ENCODE data around the gene SMIM38.
"Not testable (repeated sequence)": the region's sequence is repeated elsewhere in the genome, so short reads cannot be mapped to it uniquely, and the experiment has no call there.

The SMIM38 gene

DNA sequence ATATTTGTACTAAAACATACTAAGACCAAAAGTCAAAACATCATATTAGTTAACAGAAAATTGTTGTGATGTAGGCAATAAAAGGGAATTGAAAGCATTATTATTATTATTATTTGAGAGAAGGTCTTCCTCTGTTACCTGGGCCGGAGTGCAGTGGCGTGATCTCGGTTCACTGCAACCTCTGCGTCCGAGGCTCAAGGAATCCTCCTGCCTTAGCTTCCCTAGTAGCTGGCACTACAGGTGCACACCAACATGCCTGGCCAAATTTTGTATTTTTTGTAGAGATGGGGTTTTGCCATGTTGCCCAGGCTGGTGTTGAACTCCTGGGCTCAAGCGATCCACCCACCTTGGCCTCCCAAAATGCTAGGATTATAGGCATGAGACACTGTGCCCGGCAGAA lies 15.6 kb upstream of the SMIM38 start:
- not testable (repeated sequence) for DNase-seq (ENCODE audit: low read depth, low spot score)

DNA sequence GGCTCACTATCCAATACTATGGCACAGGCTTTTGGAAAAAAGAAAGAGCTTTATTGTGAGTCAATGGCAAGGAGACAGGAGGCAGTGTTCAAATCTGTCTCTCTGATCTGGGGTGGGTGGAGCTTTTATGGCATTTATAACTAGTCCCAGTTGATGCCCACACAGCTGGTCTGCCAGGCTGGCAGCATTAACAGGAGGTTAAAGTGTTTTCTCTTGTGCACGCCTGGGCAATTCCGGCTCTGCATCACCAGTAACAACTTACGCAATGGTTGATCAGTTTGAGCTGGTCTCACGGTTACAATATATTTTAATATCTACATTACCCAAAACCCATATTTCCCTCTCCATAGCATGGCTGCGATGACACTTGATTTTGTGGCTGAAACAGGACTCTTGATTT lies 15.1 kb upstream of the SMIM38 start:
- no peak for DNase-seq (ENCODE audit: low read depth, low spot score)

DNA sequence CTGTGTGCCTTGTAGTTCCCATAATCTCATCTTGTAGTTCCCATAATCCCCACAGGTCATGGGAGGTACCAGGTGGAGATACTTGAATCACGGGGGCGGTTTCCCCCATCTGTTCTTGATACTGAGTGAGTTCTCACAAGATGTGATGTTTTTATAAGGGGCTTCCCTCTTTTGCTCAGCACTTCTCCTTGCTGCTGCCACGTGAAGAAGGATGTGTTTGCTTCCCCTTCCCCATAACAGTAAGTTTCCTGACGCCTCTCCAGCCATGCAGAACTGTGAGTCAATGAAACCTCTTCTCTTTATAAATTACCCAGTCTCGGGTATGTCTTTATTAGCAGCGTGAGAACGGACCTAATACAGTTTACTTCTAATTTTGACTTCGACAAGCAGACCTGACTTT lies 14.0 kb upstream of the SMIM38 start:
- DNase-seq (ENCODE audit: low read depth, low spot score), result no peak

DNA sequence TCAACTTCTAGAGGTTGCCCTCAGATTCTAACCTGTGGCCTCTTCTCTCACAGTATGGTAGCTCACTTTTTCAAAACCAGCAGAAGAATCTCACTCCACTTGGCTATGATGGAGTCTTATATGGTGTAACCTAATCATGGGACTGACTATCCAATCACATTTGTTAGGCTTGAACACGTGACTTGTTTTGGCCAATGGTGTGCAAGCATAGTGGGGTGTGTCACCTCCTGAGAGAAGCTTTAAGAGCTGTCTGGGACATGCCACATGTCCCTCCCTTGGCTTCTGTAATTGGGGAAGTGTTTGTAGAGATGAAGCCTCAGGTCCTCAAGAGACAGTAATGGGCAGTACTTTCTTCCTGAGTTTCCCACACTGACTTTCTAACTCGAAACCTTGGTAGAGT lies 12.8 kb upstream of the SMIM38 start:
- DNase-seq (ENCODE audit: low read depth, low spot score), result no peak

DNA sequence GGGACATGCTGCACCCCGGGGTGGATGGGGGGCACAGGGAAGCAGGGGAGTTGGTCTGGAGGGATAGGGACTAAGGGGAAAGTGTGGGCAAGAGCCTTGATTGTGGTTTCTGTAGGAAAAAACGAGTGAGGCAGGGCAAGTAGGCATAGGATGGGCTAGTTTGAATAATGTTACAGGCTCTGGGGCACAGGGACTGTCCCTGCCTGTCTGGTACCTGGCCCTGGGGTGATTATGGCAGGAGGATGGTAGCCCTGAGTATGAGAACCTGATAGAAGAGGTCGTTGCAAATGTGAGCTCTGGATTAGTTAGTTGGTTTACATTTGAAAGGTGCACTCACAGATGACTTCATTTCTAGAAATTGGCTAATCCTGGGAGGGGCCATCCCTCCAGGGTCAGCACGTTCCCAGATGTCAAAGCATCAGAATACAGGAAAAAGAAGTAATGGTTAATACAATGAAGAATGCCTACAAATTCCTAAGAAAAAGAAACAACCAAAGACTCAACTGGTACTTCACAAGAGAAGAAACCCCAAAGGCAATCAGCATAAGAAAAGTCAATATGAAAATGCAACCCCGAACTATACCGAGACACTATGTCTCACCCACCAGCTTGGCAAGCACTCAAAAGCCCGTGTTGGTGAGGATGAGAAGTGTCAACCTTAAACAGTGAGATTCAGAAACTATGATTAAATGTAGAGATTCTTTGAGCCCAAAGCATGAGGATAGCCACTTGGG lies 11.3 kb upstream of the SMIM38 start:
- no peak for DNase-seq (ENCODE audit: low read depth, low spot score)

DNA sequence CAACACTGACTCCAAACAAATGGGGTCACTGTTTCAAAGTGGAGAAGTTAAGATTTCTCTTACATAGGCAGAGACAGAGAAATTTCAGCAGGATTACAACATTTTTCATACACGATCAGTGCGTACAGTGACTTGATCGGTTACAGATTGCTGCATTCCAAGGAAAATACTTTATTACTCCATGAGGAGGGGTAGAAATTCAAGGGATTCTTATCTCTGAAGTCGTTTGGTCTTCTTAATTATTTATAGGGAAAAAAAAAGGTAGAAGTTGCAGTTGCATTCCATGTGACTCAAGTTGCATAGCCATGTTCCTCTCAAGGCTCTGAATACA lies 10.7 kb upstream of the SMIM38 start:
- no peak for DNase-seq (ENCODE audit: low read depth, low spot score)

DNA sequence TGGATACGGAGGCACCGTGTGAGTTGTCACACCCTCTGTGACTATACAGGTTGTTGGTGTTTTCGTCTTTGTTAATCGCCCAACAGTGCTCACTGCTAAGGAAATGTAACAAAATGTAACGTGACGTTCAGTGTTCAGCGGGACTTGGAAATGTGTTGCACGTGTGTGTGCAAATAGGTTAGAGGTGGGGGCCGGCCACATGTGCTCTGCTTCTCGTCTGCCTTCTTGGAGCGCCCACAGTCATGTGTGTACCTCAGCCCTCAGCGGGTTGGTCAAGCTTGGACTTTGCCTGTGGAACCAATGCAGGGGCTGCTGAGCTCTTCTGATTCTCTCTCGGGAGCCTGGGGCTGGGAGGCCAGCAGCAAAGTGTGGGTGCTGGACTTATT lies 7.4 kb upstream of the SMIM38 start:
- no peak for DNase-seq (ENCODE audit: low read depth, low spot score)

DNA sequence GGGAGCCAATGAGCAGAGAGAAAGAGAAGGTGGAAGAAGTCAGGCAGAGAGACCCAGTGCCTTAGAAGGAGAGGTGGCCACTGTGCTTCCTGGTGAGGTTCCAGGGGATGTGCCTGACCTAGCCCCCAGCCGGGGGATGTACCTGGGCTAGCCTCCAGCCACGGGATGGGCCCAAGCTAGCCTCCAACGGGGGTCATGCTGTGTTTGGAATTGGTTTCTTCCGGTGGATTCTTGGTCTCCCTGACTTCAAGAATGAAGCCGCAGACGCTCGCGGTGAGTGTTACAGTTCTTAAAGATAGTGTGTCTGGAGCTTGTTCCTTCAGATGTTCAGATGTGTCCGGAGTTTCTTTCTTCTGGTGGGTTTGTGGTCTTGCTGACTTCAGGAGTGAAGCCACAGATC lies 6.9 kb upstream of the SMIM38 start:
- no peak for DNase-seq (ENCODE audit: low read depth, low spot score)

DNA sequence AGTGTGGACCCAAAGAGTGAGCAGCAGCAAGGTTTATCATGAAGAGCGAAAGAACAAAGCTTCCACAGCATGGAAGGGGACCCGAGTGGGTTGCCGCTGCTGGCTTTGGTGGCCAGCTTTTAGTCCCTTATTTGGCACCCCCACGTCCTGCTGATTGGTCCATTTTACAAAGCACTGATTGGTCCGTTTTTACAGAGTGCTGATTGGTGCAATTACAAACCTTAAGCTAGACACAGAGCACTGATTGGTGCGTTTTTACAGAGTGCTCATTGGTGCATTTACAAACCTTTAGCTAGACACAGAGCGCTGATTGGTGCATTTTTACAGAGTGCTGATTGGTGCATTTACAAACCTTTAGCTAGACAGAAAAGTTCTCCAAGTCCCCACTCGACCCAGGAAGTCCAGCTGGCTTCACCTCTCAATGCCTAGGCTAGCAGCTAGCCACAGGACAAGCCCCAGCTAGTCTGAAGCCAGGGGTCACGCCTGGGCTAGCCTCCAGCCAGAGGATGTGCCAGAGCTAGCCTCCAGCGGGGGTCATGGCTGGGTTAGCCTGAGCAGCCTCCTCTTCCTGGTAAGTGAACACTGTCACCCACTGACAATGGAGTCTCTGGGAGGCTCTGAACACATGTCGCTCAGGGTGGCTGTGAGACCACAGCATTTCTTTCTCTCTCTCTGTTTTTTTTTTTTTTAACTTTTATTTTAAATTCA lies 6.2 kb upstream of the SMIM38 start:
- DNase-seq (ENCODE audit: low read depth, low spot score), result not testable (repeated sequence)

DNA sequence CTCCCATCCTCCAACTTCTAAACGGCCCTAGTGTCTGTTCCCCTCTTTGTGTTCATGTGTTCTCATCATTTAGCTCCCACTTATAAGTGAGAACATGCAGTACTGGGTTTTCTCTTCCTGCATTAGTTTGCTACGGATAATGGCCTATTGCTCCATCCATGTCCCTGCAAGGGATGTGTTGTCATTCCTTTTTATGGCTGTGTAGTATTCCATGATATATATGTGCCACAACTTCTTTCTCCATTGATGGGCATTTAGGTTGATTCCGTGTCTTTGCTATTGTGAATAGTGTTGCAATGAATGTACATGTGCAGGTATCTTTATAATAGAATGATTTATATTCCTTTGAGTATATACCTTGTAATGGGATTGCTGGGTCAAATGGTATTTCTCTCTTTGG lies 5.6 kb upstream of the SMIM38 start:
- DNase-seq (ENCODE audit: low read depth, low spot score), result no peak

DNA sequence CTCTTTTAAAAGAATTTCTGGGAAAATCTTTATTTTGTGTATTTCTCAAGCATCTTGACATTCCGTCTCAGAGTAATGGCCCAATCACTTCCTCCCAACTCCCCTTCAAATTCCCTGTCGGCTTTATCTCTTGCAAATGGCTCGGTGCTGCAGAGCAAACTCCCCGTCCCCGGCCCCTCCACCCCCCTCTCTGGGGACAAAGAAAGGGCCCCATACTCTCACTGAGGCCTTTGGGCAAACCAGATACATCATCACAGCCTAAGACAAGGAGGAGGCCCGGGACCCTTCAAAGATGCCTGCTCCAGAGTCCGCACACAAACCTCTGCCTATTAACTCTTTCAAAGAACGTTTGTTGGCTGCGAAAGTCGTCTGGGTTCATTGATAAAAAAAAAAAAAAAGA lies 3.9 kb upstream of the SMIM38 start:
- no peak for DNase-seq (ENCODE audit: low read depth, low spot score)

DNA sequence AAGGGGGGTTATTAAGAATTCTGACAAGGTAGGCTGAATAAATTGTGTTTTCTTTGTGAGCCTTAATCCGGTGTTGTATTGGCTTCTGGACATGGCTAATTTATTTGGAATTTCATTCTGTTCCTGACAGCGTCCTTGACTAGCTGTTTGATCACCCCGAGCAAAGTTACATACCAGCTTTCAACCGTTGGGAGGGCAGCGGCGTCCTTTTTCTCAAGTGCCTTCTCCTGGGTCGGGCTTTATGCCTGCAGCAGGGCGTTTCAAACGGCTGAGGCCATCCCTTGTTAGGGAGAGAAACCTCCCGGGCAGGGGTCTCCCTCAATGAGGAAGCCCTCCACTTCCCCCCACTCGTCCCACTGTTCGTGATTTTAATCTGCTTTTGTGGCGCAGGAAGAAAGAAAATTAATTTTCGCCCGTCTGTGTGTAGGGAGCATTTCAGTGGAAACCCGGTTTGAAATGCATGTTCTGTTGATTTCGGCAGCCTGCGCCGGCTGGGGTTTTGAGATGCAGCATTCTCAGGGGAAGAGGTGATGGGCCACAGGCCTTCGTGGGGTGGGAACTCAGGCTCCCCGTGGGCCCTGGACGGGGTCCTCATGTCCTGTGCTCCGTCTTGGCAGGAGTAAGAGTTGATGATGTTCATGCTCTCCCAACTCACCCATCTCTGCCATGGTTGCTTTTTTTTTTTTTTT lies 2.9 kb upstream of the SMIM38 start:
- no peak for DNase-seq (ENCODE audit: low read depth, low spot score)

DNA sequence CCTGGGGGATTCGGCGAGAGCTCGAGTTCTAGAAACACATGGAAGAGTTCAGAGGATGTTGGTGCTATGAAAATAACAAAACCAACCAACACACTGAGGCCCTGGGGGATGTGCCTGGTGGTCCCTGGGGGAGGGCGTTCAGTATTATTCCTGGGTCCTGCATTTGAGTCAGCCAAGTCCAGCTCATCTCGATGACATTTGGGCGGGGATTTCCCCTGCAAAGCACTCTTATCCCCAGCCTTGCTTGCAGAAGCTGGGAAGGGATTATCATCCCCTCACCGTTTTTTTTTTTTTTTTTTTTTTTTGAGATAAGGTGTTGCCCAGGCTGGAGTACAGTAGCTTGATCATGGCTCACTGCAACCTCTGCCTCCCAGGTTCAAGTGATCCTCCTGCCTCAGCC lies 2.1 kb upstream of the SMIM38 start:
- no peak for DNase-seq (ENCODE audit: low read depth, low spot score)

DNA sequence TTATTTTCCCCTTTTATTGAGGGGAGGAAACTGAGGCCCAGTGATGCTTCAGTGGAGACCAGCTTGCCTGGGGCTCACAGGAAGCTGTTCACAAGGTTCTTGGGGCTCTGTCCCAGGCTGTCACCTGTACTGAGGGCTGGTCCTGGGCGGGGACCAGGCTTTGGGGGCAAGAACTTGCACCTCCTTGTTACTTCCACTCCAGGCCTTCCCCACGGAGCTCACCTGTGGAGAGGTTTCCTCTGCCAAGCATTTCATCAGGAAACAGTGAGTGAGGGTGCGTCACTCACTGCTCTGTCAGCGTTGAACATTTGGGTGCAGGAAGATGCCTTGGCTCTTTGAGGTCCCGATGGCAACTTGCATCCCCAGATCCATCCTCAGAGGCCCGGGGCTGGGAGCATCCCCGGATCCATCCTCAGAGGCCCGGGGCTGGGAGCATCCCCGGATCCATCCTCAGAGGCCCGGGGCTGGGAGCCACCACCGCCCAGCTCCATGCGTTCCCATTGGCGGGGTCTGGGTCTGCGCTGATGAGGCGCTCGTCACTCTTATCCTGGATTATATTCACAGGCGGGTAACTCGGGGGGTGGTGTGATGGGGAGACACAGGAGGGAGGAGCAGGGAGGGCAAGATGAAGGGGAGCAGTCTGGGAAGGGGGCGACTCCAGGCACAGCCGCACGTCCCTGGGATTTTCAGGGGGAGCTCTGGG lies 1.4 kb upstream of the SMIM38 start:
- no peak for DNase-seq (ENCODE audit: low read depth, low spot score)

DNA sequence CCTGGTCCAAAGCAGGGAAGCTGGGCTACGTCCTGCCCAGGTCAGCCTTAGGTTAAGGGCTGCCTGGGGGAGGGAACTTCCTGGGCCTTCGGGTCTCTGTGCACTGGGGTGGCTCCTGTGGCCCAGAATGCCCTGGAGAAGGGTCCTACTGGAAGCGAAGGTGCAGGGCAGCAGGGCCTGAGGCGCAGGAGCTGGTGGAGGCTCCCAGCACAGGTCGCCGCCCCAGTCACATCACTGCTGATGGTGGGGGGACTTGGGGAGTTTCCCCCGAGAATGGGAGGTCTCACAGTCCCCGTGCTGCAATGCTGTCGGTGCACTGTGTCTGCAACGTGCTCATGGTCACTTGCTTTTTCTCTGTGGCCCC lies 815 bp upstream of the SMIM38 start:
- DNase-seq (ENCODE audit: low read depth, low spot score), result no peak

DNA sequence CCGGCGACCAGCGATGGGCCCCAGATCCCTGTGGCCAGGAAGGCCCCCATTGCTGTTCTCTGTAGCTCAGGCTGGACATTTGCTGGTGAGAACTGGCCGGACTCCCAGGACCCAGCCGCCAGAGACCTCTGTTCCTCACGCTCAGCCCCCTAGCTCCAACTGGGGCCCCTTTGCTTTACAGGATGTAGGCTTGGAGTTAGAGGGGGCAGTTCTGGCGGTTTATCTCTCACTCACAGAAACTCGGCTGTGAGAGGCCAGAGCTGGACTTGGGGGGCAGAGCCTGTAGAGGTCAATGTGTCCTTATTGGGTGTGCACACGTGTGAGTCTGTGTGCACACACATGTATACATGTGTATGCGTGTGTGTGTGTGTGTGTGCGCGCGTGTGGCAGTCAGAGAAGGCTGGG lies 502 bp downstream of the SMIM38 start:
- DNase-seq (ENCODE audit: low read depth, low spot score), result no peak

DNA sequence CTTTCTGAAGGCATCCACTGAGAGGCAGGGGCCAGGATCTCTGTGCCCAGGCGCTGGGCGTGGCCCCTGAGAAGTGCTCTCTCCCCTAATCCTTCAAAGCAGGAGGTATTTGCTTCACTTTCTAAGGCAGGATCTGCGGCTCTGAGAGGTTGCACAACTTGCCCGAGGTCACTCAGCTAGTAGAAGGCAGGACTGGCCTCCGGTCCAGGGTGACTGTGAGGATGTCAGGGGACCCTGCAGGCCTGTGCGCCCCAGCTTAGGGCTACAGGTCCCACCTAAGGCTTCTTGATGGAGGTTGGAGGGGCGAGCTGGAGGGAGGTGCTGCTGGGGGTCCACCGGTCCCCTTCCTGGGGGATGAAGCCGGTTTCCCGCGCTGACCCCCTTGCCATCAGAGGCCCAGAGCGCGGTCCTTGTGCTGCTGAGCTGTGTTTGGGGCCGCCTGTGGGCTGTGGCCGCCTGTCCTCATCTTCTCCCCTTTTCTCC lies 979 bp downstream of the SMIM38 start:
- no peak for DNase-seq (ENCODE audit: low read depth, low spot score)

DNA sequence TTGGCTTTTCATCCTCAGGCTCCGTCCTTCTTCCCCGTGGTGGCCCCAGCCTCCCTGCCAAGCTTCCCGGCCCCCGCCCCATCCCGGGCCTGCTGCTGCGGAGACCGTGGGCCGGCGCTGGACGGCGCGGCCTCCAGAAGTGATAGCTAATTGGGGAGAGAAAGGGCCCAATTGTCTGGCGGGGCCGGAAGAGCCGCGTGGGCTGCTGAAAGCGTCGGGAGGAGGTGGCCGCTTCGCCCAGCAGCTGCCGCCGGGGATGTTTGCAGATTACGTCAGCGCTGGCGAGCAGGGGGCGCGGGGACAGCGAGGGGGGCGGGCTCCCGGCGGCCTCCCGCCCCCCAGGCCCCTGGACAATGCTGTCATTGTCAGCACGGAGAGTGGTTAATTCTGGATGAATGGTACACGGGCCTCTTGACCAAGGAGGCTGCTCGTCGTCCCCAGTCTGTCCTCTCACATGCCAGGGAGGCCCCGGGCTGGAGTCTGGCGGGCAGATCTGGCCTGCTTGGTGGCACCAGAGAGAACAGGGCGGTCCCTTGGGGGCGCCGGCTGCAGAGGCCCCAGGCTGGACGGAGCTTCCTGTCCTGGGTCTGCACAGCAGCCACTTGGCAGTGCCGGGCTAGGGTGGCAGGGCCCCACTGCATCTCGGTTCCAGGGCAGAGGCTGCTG lies 1.6 kb downstream of the SMIM38 start:
- no peak for DNase-seq (ENCODE audit: low read depth, low spot score)

DNA sequence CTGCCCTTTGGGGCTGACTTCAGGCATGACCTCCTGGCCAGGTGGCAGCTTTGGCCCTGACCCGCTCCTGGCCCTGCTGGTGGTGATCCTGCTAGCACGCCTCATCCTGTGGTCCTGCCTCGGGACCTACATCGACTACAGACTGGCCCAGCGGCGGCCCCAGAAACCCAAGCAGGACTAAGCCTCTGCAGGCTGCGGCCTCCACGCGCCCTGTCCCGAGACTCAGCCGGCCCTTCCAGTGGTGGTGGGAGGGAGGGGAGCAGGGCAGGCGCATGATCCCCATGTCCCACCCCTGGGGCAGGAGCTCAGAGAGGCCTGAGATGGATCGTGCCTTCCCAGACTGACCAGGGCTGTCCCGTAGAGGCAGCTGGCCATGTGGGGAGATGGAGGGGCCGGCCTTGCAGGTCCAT lies 2.1 kb downstream of the SMIM38 start:
- no peak for DNase-seq (ENCODE audit: low read depth, low spot score)

DNA sequence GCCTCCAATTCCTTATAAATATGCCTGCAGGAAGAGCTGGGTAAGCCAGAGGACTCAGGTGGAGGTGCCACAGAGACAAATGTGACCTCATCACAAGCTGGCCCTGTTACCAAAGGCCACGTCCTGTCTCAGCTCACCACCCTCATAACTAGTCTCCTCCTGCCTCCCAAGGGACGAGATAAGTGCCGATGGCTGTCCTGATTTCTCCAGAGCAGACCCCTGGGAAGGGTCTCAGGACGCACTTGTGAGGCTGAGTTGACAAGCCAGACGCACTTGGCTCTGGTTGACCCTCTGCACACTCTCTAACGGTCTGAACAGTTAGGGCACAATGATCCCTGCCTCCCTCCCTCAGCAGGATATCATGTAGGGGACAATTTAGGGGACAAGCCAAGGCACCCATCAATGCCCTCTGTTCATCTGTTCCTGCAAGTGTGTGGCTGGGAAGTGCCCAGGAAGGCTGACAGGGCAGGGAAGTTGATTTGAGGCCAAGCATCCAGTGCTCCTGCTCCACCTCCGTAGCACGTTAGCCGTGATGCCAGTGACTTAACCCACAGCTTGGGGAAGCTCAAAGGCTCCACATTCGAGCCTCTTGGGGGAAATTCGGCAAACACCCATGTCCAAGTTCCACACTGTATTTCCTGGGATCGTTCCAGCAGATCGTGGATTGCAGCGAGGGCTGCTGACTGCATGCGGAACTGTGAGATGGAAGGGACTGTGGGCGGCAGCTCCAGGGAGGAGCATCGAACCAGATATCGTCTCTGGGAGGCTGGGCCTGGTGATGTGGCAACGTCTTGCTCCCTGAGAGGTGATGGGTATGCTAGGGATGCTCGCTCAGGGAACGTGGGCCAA lies 2.8 kb downstream of the SMIM38 start:
- no peak for DNase-seq (ENCODE audit: low read depth, low spot score)

Data from brain pericyte (primary cell).